ENCODE results near the gene CTCFL. TPM values are rescaled to one million over a fixed set of nuclear protein-coding genes. Genes with fewer than 3 reads are reported as not detected.

The CTCFL gene
- total and polyA plus RNA-seq, 2 donors (not counting 1 experiment from before 2014, with no cell fraction given), result not detected

DNA sequence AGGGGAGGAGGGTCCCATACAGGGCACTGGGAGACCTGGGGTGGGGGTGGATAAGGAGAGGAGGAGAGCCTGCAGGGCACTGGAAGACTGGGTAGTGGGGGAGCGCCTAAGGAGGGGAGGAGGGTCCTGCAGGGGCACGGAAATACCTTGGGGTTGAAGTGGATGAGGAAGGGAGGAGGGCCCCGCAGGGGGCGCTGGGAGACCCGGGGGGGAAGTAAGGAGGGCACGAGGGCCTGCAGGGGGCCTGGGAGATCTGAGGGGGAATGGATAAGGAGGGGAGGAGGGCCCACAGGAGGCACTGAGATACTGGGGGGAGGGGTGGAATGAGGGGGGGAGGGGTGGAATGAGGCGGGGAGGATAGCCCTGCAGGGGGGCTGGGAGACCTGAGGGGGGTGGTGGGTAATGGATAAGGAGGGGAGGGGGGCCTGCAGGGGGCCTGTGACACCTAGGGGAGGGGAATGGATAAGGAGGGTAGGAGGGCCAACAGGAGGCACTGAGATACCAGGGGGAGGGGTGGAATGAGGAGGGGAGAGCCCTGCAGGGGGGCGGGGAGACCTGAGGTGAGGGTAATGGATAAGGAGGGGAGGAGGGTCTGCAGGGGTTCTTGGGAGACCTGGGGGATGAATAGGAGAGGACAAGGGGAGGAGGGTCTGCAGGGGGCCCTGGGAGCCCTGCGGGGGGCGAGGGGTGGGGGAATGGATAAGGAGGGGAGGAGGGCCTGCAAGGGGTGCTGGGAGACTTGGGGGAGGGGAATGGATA lies 567 bp upstream of the CTCFL start:
- Histone ChIP-seq H3K36me3 (ENCODE audit: control insufficient read depth, insufficient read depth, low read length) (no peaks in the 10 kb centered on the region), H3K4me3 (replicated peaks in 1 of 4; ENCODE audit: control extremely low read depth in 1 of 4, insufficient read depth in 1 of 4, low read depth in 3 of 4, low read length in 4 of 4) (no peak overlapping the region), H3K9me3 (ENCODE audit: control insufficient read depth, insufficient read depth, low read depth, low read length) (no peaks in the 10 kb centered on the region), H3K4me1 (ENCODE audit: control insufficient read depth, extremely low read depth, insufficient read depth, low read length) (no peaks in the 10 kb centered on the region), H3K9ac (ENCODE audit: insufficient read depth, low read length) (no peak overlapping the region), H3K4me2 (ENCODE audit: extremely low read depth, insufficient read depth, low read length) (no peak overlapping the region), H4K20me1 (ENCODE audit: control insufficient read depth, extremely low read depth, insufficient read depth, low read length) (no peaks in the 10 kb centered on the region), H2AFZ (ENCODE audit: low read length) (no peak overlapping the region), H3K27me3 (ENCODE audit: control insufficient read depth, insufficient read depth, low read length) (no peaks in the 10 kb centered on the region), H3K79me2 (ENCODE audit: control insufficient read depth, insufficient read depth, low read length) (no peaks in the 10 kb centered on the region), H3K27ac (ENCODE audit: insufficient read depth, low read length) (no peak overlapping the region)
- no peak for DNase-seq (ENCODE audit: low read depth in 2 of 2)
- TF ChIP-seq, protein P1, sequence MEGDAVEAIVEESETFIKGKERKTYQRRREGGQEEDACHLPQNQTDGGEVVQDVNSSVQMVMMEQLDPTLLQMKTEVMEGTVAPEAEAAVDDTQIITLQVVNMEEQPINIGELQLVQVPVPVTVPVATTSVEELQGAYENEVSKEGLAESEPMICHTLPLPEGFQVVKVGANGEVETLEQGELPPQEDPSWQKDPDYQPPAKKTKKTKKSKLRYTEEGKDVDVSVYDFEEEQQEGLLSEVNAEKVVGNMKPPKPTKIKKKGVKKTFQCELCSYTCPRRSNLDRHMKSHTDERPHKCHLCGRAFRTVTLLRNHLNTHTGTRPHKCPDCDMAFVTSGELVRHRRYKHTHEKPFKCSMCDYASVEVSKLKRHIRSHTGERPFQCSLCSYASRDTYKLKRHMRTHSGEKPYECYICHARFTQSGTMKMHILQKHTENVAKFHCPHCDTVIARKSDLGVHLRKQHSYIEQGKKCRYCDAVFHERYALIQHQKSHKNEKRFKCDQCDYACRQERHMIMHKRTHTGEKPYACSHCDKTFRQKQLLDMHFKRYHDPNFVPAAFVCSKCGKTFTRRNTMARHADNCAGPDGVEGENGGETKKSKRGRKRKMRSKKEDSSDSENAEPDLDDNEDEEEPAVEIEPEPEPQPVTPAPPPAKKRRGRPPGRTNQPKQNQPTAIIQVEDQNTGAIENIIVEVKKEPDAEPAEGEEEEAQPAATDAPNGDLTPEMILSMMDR (conservative IDR thresholded peaks at IDR 0.05 in 1 of 2, IDR thresholded peaks at IDR 0.05 in 1 of 2; ENCODE audit: low read depth in 1 of 2, low read length in 2 of 2), result no peak

DNA sequence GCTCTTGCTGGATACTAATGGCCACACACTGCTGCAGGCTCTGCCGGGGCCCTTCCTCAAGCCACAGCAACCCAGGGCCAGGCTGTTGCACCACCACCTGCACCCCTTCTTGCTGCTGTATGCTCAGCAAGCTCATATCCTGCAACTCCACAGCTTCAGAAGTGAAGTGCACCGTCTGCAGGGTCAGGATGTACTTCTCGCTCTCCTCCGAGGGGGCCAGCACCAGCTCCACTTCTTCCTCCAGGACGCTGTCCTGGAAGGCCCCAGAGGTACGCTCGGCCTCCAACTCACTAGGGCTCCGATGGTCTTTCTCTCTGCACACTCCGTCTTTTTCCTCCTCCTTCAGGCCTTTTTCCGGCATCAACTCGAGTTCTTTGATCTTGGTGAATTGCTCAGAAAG lies 1.2 kb downstream of the CTCFL start:
- Histone ChIP-seq H3K79me2 (ENCODE audit: control insufficient read depth, insufficient read depth, low read length) (no peaks in the 10 kb centered on the region), H3K4me3 (replicated peaks in 1 of 4; ENCODE audit: control extremely low read depth in 1 of 4, insufficient read depth in 1 of 4, low read depth in 3 of 4, low read length in 4 of 4) (no peak overlapping the region), H3K9ac (ENCODE audit: insufficient read depth, low read length) (no peak overlapping the region), H3K27me3 (ENCODE audit: control insufficient read depth, insufficient read depth, low read length) (no peaks in the 10 kb centered on the region), H3K4me2 (ENCODE audit: extremely low read depth, insufficient read depth, low read length) (no peak overlapping the region), H3K9me3 (ENCODE audit: control insufficient read depth, insufficient read depth, low read depth, low read length) (no peaks in the 10 kb centered on the region), H4K20me1 (ENCODE audit: control insufficient read depth, extremely low read depth, insufficient read depth, low read length) (no peaks in the 10 kb centered on the region), H3K4me1 (ENCODE audit: control insufficient read depth, extremely low read depth, insufficient read depth, low read length) (no peaks in the 10 kb centered on the region), H3K27ac (ENCODE audit: insufficient read depth, low read length) (no peak overlapping the region), H2AFZ (ENCODE audit: low read length) (no peak overlapping the region), H3K36me3 (ENCODE audit: control insufficient read depth, insufficient read depth, low read length) (no peaks in the 10 kb centered on the region)
- TF ChIP-seq EZH2 (IDR thresholded peaks at IDR 0.05; ENCODE audit: low read length, missing control alignments), result no peak
- TF ChIP-seq, protein P1 (conservative IDR thresholded peaks at IDR 0.05 in 1 of 2, IDR thresholded peaks at IDR 0.05 in 1 of 2; ENCODE audit: low read depth in 1 of 2, low read length in 2 of 2), result no peak
- no peak for DNase-seq (ENCODE audit: low read depth in 2 of 2)

DNA sequence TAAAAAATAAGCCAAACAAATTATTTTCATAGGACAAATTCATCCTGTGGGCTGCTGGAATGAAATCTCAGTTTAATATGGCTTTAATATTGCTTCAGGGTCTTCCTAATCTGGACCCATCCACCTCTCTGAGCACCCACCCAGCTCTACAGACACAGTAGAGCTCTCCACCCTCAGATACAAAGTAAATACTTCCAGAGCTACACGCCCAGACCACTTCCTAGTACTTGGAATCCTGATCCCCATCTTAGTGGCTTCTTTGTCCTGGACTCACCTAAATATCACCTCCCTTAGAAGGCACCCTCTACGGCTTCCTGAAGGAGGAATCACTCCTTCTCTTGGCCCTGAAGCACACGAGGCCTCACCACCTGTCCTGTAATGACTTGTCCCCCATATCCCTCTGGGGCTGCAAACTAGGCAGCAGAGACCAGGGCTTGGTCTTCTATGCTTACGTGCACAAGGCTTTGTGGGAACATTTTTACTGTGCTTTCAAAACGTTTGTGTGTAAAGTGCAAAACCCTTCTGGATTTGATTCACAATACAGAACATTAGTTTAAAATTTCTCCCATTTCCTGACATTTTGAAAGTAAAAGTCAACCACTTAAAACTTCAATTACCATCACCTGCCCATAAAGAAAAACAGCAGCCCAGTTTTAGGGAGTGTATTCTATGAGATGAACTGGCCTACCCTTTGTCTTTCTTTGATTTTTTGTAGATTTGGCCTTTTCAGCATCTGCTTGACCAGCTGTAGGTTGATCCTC lies 2.4 kb downstream of the CTCFL start:
- H3K9ac ChIP-seq (ENCODE audit: insufficient read depth, low read length), result no peak overlapping the region
- no peak for TF ChIP-seq EZH2 (IDR thresholded peaks at IDR 0.05; ENCODE audit: low read length, missing control alignments)
- TF ChIP-seq, protein P1 (conservative IDR thresholded peaks at IDR 0.05 in 1 of 2, IDR thresholded peaks at IDR 0.05 in 1 of 2; ENCODE audit: low read depth in 1 of 2, low read length in 2 of 2), result no peak
- no peaks in the 10 kb centered on the region for H3K4me1 ChIP-seq (ENCODE audit: control insufficient read depth, extremely low read depth, insufficient read depth, low read length)
- H3K4me2 ChIP-seq (ENCODE audit: extremely low read depth, insufficient read depth, low read length), result no peak overlapping the region
- H3K79me2 ChIP-seq (ENCODE audit: control insufficient read depth, insufficient read depth, low read length), result no peaks in the 10 kb centered on the region
- no peak overlapping the region for H3K4me3 ChIP-seq (replicated peaks in 1 of 4; ENCODE audit: control extremely low read depth in 1 of 4, insufficient read depth in 1 of 4, low read depth in 3 of 4, low read length in 4 of 4)
- DNase-seq (ENCODE audit: low read depth in 2 of 2), result no peak
- no peak overlapping the region for H2AFZ ChIP-seq (ENCODE audit: low read length)
- H4K20me1 ChIP-seq (ENCODE audit: control insufficient read depth, extremely low read depth, insufficient read depth, low read length), result no peaks in the 10 kb centered on the region
- no peaks in the 10 kb centered on the region for H3K36me3 ChIP-seq (ENCODE audit: control insufficient read depth, insufficient read depth, low read length)
- no peaks in the 10 kb centered on the region for H3K27me3 ChIP-seq (ENCODE audit: control insufficient read depth, insufficient read depth, low read length)
- no peaks in the 10 kb centered on the region for H3K9me3 ChIP-seq (ENCODE audit: control insufficient read depth, insufficient read depth, low read depth, low read length)
- H3K27ac ChIP-seq (ENCODE audit: insufficient read depth, low read length), result no peak overlapping the region

Data from fibroblast of lung (primary cell).